IPS-NIHi7 (cell line): Measurements from ENCODE around the gene CDH2.
A peak's percentile ranks its signal among the peaks of the same experiment; 100 is the strongest.

ENCODE experiments used
- DNase-seq: peaks from one replicate; pipeline ENCODE4 v3.0.0; 2012; ENCODE audit warnings: mixed read lengths; ENCODE audit errors: extremely low spot score

CDH2 gene

GRCh38 chr18:28127763-28128658 is 48.9 kb downstream of the CDH2 start:
- DNase-seq, result no peak

- DNase-seq, result no peak
These were observed 49.7 kb downstream of the CDH2 start for GRCh38 chr18:28127228-28127627.

DNA sequence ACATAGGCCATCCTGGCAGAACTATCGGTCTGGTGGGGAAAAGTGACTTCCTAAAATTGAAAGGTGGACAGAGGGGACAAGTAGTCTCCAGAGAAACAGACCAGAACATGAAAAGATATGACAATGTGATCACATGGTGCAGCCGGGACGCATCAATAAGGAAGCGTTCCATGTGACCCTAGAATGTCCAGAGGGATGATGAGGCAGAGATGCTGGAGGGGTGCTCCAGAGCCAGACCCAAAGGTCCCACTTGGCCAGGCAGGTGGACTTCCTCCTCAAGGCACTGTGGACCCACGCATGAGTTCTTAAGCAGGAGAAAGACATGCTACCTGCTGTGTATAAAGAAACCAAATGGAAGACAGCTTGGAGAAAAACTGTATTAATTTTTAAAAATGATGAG is 50.2 kb downstream of the CDH2 start:
- no peak for DNase-seq

DNA sequence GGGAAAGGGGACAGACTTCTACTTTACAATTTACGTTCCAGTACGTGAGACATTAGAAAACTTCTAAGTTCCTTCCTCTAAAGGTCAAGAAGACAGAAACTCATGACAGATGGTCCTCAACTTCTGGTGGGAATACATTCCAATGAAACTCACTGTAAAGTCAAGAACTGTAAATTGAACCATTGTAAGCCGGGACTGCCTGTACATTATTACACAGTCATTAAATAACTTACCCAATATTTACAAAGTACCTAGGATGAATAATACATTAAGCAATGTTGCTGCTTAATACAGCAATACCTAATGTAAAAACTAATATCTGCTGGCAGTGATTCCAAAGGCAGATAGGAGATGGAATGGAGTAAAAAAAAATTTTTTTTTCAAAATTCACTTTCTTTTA is 51.9 kb downstream of the CDH2 start:
- no peak for DNase-seq

GRCh38 chr18:28124131-28125029 is 52.5 kb downstream of the CDH2 start:
- DNase-seq, result no peak

DNA sequence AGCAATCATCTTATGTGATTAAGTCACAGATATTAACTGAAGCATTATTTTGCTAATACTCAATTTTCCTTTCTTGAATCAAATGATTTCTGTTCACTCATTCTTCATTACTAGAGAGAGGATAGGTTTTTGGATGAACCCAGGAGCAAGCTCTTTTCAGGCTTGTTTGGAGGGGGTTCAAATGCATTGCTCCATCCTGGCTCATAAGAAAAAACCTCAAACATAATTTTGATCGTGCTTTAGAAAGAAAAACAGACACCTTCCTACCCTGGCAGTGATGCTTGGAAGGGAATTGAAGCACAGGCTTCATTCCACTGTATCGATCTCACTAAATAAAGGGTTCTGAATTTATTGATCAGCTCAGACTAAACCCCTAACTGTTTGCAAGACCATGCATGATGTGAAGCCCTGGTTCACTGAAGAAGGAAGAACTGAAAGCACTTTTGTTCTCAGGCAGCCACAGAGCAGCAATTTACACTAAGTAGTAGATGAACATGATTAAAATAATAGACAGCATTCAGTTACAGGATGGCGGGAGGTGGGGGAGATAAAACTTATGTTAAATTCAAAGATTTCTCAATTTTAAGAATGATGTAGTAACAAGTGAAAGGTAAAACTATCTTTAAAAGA is 53.4 kb downstream of the CDH2 start:
- no peak for DNase-seq

- DNase-seq, result no peak
These were observed 56.0 kb downstream of the CDH2 start for GRCh38 chr18:28120828-28121515.

DNA sequence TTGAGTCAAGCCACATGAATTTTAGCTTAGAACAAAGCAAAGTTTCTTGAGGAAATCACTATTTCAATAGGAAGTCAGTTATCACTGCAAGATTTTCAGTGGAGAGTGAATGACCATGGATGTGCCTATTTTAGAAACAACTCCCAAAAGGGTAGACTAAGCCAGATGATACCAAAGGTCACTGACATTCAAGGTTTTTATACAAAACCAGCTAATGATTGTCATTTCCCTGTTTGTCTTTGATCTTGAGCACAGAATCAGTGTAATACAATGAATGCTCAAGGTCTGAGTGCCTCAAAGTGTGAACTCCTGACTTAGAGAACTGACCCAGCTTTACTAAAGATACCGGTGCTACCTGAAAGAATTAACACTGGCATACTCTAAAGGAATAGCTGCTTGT is 60.5 kb downstream of the CDH2 start:
- DNase-seq, result no peak

DNA sequence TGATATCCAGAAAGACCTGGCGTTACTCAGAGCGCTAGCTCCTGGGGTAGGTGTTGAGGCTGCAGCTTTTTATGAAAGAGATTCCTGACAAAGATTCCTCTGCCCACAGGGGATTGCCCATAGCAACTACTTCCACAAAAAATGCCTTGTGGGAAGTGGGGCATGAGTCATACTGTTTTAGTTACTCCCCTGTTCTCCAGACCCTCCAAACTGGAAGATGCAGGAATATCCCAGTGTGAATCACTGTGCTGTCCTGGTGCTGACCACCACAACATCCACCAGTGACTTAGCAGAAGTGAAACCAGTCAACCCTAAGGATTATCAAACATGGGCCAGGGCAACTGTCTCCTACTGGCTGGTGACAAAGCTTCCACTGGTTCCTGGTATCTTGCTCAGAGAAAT is 61.8 kb downstream of the CDH2 start:
- peak; percentile 15 for DNase-seq

GRCh38 chr18:28114472-28114871 is 62.5 kb downstream of the CDH2 start:
- DNase-seq, result no peak

- DNase-seq, result no peak
These were observed 63.5 kb downstream of the CDH2 start for GRCh38 chr18:28113271-28114029.

DNA sequence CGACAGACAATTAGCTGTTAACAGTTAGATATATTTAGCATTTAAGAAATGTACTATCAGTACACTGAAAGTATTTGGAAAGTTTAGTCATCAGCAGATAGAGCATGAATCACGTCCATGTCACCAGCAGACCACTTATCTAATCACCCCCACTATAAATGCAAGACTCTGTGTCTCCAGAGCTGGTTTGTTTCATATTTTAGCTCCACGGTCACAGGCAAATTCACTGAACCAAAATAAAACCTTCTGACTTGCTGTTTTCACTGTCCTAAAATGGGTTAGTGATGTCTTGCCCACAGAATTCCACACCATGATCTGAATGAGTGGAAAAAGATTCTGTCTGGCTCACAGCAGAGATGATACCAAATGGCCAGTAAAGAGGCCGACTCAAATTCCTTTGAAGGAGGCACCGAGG is 64.9 kb downstream of the CDH2 start:
- no peak for DNase-seq

GRCh38 chr18:28110924-28111323 is 66.0 kb downstream of the CDH2 start:
- DNase-seq, result no peak

DNA sequence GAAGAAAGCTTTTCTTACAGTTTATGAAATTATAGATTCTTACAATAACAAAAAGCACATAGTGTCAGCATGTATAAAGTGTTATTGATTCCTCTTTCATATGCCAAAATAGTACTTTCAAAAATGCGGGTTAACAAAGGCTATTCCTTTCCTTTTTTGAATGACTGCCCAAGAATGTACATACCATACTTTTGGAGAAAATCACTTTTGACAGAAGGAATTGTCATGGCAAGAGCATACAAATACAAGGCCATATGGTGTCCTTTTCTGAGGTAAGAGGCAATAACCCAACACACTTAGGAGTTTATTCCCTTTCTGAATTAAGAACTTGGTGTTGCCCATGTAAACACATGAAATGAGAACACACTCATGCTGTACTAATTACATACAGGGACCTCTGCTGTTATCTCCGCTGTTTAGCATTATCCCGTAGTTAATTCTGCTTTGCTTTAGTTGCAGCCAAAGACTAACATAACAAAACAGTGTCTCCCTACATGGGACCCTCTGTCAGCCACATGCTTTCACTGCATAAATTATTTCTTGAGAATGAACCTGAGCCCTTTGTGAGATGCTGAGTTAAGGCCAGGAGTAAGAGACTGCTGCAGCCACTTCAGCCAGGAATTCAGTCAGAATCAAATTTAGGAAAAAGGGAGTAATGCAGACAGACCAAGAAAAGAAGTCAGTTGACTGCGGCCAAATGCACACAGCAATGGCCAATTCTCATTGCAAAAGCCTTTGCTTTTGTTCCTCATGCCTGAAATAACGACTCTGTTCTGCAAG is 67.0 kb downstream of the CDH2 start:
- no peak for DNase-seq

GRCh38 chr18:28108814-28109213 is 68.1 kb downstream of the CDH2 start:
- no peak for DNase-seq

DNA sequence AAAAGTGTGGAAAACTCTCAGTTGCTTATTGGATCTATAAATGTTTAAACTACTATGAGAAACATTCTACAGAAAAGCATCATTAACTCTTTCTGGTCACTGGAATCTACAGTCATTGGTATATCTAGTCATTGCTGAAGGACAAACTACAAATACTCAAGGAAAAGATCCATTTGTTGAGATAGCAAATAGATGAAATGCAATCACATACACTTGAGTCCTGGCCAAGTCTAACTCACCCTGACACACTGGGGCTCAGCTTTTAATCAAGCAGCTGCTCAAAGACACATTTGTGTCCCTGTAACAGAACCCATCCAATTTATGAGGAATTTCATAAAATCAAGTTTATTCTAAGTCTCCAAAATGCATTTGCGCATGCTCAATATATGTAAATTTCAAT is 68.7 kb downstream of the CDH2 start:
- DNase-seq, result no peak

- DNase-seq, result no peak
These were observed 77.7 kb downstream of the CDH2 start for GRCh38 chr18:28099237-28099636.

- no peak for DNase-seq
These were observed 81.3 kb downstream of the CDH2 start for GRCh38 chr18:28095631-28096030.

- no peak for DNase-seq
These were observed 81.9 kb downstream of the CDH2 start for GRCh38 chr18:28095041-28095440.

- no peak for DNase-seq
These were observed 85.7 kb downstream of the CDH2 start for GRCh38 chr18:28091197-28091596.
